HL-60 (cell line): ENCODE results near the gene TIMP4.

Source experiments
- DNase-seq, 2 experiments: peaks; one replicate each; pipeline ENCODE4 v3.0.0-alpha.2; 2010 to 2020; ENCODE audit warnings: low read depth in 1 of 2, low spot score in 1 of 2
- H3K27ac ChIP-seq: fragments of 250-450 bp; sonication (Bioruptor Pico); replicated peaks from 2 replicates; pipeline ENCODE4 v1.5.1; 2020; ENCODE audit warnings: mild to moderate bottlenecking, moderate library complexity
- H3K27me3 ChIP-seq: fragments of 250-450 bp; sonication (Bioruptor Pico); 2 replicates; pipeline ENCODE4 v1.5.1; 2021; ENCODE audit warnings: mild to moderate bottlenecking, moderate library complexity; ENCODE audit not compliant: insufficient read depth, poor library complexity, severe bottlenecking
- H3K4me3 ChIP-seq: replicated peaks from 2 replicates; pipeline ENCODE4 v1.5.1; 2011; ENCODE audit warnings: mild to moderate bottlenecking, control low read depth, low read length; ENCODE audit not compliant: insufficient read depth
- CTCF ChIP-seq: IDR thresholded peaks from one replicate; pipeline ENCODE4 v1.5.1; 2011; ENCODE audit warnings: low read length, control low read depth, inconsistent platforms; ENCODE audit not compliant: insufficient read depth
- GABPA ChIP-seq: IDR thresholded peaks from 2 replicates; pipeline ENCODE4 v1.6.1; 2012; ENCODE audit warnings: low read depth
- POLR2AphosphoS5 ChIP-seq: IDR thresholded peaks from 2 replicates; pipeline ENCODE4 v1.6.1; 2012; ENCODE audit warnings: low read depth
- SPI1 ChIP-seq: IDR thresholded peaks from 2 replicates; pipeline ENCODE4 v1.6.1; 2012; ENCODE audit warnings: low read depth, mild to moderate bottlenecking, borderline replicate concordance
- TF ChIP-seq, protein P1 (sequence below): IDR thresholded peaks from 2 replicates; pipeline ENCODE4 v1.6.1; 2012; ENCODE audit warnings: low read depth; ENCODE audit not compliant: insufficient replicate concordance

Gene TIMP4

DNA sequence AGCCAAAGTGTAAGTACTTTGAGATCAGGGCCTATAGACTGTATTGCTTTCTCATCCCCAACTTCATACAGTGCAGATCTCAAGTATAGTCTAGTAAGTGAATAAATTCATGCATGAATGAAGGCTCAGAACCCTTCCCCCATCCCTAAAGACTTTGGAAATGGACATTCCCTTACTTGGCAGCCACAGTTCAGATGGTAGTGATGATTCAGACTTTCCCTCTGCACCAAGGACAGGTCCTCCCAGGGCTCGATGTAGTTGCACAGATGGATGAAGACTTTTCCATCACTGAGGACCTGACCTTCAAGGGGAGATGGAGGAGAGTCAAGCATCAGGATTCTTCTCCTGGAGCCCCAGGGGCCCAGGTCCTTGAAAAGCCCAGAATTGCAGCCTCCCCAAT, 4.6 kb downstream of the TIMP4 start:
- no peak for DNase-seq
- Histone ChIP-seq H3K27ac (no peak overlapping the region), H3K27me3 (no peaks in the 10 kb centered on the region), H3K4me3 (no peak overlapping the region)
- no peak for TF ChIP-seq CTCF
- TF ChIP-seq GABPA: no peak
- no peak for TF ChIP-seq SPI1

DNA sequence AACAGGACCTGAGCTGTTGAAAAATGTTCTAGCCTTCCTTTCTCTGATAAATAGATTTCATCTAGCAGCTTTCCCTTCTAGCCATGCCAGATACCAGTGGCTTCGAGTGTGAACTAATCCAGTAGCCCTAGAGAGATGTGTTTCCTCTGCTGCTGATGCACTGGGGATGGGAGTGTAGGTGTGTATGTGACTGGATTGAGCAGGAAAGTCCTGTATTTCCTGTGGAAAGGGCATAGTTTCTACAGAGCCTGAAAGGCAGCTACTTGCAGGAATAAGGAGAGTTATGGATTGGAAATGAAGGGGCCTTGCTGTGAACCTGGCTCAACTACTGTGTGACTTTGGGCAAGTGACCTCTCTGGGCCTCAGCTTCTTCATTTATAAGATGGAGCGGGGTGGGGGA, 8.6 kb downstream of the TIMP4 start:
- Histone ChIP-seq H3K27me3 (no peaks in the 10 kb centered on the region), H3K4me3 (no peak overlapping the region), H3K27ac (no peak overlapping the region)
- no peak for TF ChIP-seq GABPA
- TF ChIP-seq, protein P1, sequence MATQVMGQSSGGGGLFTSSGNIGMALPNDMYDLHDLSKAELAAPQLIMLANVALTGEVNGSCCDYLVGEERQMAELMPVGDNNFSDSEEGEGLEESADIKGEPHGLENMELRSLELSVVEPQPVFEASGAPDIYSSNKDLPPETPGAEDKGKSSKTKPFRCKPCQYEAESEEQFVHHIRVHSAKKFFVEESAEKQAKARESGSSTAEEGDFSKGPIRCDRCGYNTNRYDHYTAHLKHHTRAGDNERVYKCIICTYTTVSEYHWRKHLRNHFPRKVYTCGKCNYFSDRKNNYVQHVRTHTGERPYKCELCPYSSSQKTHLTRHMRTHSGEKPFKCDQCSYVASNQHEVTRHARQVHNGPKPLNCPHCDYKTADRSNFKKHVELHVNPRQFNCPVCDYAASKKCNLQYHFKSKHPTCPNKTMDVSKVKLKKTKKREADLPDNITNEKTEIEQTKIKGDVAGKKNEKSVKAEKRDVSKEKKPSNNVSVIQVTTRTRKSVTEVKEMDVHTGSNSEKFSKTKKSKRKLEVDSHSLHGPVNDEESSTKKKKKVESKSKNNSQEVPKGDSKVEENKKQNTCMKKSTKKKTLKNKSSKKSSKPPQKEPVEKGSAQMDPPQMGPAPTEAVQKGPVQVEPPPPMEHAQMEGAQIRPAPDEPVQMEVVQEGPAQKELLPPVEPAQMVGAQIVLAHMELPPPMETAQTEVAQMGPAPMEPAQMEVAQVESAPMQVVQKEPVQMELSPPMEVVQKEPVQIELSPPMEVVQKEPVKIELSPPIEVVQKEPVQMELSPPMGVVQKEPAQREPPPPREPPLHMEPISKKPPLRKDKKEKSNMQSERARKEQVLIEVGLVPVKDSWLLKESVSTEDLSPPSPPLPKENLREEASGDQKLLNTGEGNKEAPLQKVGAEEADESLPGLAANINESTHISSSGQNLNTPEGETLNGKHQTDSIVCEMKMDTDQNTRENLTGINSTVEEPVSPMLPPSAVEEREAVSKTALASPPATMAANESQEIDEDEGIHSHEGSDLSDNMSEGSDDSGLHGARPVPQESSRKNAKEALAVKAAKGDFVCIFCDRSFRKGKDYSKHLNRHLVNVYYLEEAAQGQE: no peak
- TF ChIP-seq CTCF: no peak
- TF ChIP-seq SPI1: no peak
- no peak for TF ChIP-seq POLR2AphosphoS5
- DNase-seq: no peak

- no peak overlapping the region for H3K27ac ChIP-seq
- no peak for TF ChIP-seq CTCF
- TF ChIP-seq POLR2AphosphoS5: no peak
- TF ChIP-seq, protein P1: no peak
- TF ChIP-seq GABPA: no peak
- no peak for TF ChIP-seq SPI1
- H3K4me3 ChIP-seq: no peak overlapping the region
- DNase-seq: no peak
- no peaks in the 10 kb centered on the region for H3K27me3 ChIP-seq
Measured at GRCh38 chr3:12149029-12149428, 9.7 kb downstream of the TIMP4 start.

DNA sequence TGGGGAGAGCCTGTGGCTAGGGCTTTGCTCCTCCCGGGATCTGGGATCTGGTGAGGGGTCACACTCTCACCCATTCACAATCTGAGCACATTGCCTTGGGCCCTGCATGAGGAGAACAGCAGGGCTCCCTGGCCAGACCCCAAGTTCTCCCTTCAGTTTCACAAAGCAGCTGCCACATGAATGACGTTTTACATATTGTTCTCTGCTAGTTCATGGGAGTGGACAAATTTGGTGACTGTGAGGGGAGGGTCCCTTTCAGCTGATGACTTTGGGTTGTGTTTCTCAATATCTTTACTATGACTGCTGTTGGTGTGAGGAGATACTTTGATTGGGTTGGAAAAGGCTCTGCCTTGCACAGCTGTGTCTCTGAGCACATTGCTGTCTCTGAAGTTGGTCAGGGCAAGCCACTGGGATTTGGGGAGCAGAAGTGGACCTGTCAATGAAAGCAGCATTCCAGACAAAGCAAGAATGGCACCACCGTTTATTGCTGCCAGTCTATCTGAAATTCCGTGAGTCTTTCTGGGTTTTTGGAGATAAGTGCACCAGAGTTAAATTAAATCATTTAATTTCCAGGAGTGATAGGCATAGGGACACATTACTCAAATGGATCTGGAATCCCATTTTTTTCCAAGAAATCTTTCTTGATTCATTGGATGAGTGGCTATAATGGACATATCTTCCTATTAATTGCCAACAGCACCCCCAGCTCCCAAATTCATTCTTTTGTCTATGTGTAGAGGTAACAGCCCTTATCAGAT, 10.3 kb downstream of the TIMP4 start:
- Histone ChIP-seq H3K4me3 (no peak overlapping the region), H3K27ac (no peak overlapping the region), H3K27me3 (no peaks in the 10 kb centered on the region)
- TF ChIP-seq POLR2AphosphoS5 (no peak), SPI1 (no peak), CTCF (no peak), GABPA (no peak)
- TF ChIP-seq, protein P1: no peak
- DNase-seq: no peak
